ENCODE measurements around the gene IGF2BP3.

GRCh38 chr7:23275912-23276311, 194.4 kb downstream of the IGF2BP3 start:
- no peak for TF ChIP-seq CTCF (conservative IDR thresholded peaks at IDR 0.05 in 1 of 2, IDR thresholded peaks at IDR 0.05 in 1 of 2; ENCODE audit: low read depth in 1 of 2, low read length in 2 of 2)
- TF ChIP-seq EZH2 (IDR thresholded peaks at IDR 0.05; ENCODE audit: low read length, missing control alignments): no peak
